ENCODE results near the gene ARHGAP24.

Gene ARHGAP24

DNA sequence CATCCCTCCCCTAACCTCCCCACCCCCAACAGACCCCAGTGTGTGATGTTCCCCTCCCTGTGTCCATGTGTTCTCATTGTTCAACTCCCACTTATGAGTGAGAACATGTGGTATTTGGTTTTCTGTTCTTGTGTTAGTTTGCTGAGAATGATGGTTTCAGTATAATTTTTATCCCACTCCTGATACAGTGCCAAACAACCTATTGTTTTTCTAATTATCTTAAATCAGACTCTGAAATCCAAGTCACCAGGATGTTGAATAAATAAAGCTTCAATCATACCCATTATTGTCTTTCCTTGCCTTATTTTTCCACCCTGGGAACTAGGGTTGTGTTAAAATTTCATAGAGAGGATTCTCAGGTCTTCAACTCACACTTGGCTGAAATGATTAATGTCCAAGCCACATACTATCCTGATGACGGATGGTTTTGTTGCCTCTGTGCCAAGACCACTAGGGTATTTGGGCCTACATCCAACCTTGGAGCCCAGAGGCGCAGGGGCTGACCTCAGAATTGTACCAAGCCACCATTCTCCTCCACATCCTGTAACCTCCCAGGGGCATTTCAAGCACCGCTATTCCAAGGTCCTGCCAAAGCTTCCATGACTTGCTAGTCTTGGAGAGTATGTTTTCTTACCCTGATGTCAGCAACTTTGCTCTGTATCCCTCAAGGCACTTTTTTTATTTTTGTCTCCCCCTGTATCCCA lies 332.4 kb downstream of the ARHGAP24 start:
- TF ChIP-seq POLR2AphosphoS5 (IDR thresholded peaks at IDR 0.05; ENCODE audit: low read depth, low read length) (no peak), SIN3A (IDR thresholded peaks at IDR 0.05; ENCODE audit: borderline replicate concordance, insufficient read depth, low read length) (no peak), FOXP2 (optimal IDR thresholded peaks at IDR 0.05; ENCODE audit: borderline replicate concordance, extremely low read depth, extremely low read length, insufficient read depth) (no peak), TAF1 (IDR thresholded peaks at IDR 0.05; ENCODE audit: borderline replicate concordance, insufficient read depth, low read length) (no peak)
- TF ChIP-seq, protein P1, sequence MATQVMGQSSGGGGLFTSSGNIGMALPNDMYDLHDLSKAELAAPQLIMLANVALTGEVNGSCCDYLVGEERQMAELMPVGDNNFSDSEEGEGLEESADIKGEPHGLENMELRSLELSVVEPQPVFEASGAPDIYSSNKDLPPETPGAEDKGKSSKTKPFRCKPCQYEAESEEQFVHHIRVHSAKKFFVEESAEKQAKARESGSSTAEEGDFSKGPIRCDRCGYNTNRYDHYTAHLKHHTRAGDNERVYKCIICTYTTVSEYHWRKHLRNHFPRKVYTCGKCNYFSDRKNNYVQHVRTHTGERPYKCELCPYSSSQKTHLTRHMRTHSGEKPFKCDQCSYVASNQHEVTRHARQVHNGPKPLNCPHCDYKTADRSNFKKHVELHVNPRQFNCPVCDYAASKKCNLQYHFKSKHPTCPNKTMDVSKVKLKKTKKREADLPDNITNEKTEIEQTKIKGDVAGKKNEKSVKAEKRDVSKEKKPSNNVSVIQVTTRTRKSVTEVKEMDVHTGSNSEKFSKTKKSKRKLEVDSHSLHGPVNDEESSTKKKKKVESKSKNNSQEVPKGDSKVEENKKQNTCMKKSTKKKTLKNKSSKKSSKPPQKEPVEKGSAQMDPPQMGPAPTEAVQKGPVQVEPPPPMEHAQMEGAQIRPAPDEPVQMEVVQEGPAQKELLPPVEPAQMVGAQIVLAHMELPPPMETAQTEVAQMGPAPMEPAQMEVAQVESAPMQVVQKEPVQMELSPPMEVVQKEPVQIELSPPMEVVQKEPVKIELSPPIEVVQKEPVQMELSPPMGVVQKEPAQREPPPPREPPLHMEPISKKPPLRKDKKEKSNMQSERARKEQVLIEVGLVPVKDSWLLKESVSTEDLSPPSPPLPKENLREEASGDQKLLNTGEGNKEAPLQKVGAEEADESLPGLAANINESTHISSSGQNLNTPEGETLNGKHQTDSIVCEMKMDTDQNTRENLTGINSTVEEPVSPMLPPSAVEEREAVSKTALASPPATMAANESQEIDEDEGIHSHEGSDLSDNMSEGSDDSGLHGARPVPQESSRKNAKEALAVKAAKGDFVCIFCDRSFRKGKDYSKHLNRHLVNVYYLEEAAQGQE (IDR thresholded peaks at IDR 0.05; ENCODE audit: insufficient read depth in 1 of 2, low read depth in 2 of 2, low read length in 2 of 2): no peak

DNA sequence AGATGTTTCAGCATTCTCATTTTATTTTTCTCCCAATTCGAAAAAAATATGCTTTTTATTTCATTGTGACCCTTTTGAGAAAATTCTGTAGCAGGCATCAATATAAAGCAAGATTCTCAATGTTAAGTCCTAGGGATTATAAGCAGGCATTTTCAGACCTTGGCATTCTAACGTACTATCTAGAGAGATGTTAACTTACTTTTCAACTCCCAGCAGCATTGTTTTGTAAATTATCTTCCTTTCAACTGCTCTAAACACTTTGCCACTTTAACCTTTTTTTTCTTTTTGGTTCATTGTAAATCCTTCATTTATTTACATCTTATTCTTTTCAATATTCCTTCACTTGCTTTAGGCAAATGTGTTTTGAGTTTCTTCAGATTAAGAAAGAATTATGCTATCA lies 333.2 kb downstream of the ARHGAP24 start:
- no peak for TF ChIP-seq TAF1 (IDR thresholded peaks at IDR 0.05; ENCODE audit: borderline replicate concordance, insufficient read depth, low read length)
- TF ChIP-seq, protein P1 (IDR thresholded peaks at IDR 0.05; ENCODE audit: insufficient read depth in 1 of 2, low read depth in 2 of 2, low read length in 2 of 2): no peak
- TF ChIP-seq SIN3A (IDR thresholded peaks at IDR 0.05; ENCODE audit: borderline replicate concordance, insufficient read depth, low read length): no peak
- TF ChIP-seq FOXP2 (optimal IDR thresholded peaks at IDR 0.05; ENCODE audit: borderline replicate concordance, extremely low read depth, extremely low read length, insufficient read depth): no peak
- TF ChIP-seq POLR2AphosphoS5 (IDR thresholded peaks at IDR 0.05; ENCODE audit: low read depth, low read length): no peak

DNA sequence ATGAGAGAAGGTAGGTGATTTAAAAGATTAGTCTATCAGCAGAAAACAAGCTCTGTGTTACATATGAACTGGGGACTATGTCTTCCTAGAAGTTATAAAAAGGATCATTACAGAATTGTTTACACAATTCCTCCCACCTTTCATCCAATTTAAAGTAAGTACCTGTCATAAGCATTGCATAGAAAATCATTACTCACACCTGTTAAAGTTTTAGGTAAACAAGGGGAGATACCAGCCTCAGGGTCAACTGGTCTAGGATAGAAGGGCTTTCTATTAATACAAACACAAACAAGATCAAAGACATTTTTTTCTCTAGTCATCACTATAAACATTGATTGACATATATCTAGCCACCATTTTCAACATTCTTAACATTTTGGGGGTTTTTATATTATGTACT lies 333.9 kb downstream of the ARHGAP24 start:
- TF ChIP-seq POLR2AphosphoS5 (IDR thresholded peaks at IDR 0.05; ENCODE audit: low read depth, low read length): no peak

DNA sequence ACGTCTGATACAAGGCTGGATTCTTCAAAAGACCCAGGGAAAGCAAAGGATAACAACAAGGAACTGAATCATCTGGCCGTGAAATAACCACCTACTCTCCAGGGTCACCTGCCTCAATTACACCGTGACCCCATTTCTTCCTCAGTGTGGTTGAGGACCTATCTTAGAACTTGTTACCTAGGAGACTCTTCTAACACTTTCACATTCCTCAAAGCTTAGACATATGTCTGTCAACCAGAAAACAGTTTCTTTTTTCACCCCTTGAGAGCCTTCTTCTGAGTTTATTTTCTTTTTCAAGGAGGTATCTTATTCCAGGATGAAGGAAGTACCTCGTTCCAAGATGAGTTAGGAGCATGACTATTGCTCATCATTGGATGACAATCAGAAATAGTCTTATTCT lies 337.8 kb downstream of the ARHGAP24 start:
- TF ChIP-seq FOXP2 (optimal IDR thresholded peaks at IDR 0.05; ENCODE audit: borderline replicate concordance, extremely low read depth, extremely low read length, insufficient read depth): no peak
- no peak for TF ChIP-seq SIN3A (IDR thresholded peaks at IDR 0.05; ENCODE audit: borderline replicate concordance, insufficient read depth, low read length)
- TF ChIP-seq POLR2AphosphoS5 (IDR thresholded peaks at IDR 0.05; ENCODE audit: low read depth, low read length): no peak
- TF ChIP-seq, protein P1 (IDR thresholded peaks at IDR 0.05; ENCODE audit: insufficient read depth in 1 of 2, low read depth in 2 of 2, low read length in 2 of 2): no peak
- no peak for TF ChIP-seq TAF1 (IDR thresholded peaks at IDR 0.05; ENCODE audit: borderline replicate concordance, insufficient read depth, low read length)

DNA sequence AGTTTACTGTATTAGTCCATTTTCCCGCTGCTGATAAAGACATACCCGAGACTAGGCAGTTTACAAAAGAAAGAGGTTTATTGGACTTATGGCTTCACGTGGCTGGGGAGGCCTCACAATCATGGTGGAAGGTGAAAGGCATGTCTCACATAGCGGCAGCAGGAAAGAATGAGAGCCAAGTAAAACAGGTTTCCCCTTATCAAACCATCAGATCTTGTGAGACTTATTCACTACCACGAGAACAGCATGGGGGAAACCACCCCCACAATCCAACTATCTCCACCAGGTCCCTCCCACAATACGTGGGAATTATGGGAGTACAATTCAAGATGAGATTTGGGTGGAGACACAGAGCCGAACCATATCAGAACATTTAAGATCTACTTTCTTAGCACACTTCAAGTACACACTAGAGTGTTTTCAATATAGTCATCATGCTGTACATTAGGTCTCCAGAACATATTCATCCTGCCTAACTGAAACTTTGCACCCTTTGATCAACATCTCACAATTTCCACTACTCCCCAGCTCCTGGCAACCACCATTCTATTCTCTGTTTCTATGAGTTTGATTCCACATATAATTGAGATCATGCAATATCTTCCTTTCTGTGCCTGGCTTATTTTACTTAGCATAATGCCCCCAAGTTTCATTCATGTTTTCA lies 341.0 kb downstream of the ARHGAP24 start:
- TF ChIP-seq TAF1 (IDR thresholded peaks at IDR 0.05; ENCODE audit: borderline replicate concordance, insufficient read depth, low read length) (no peak), POLR2AphosphoS5 (IDR thresholded peaks at IDR 0.05; ENCODE audit: low read depth, low read length) (no peak), SIN3A (IDR thresholded peaks at IDR 0.05; ENCODE audit: borderline replicate concordance, insufficient read depth, low read length) (no peak), FOXP2 (optimal IDR thresholded peaks at IDR 0.05; ENCODE audit: borderline replicate concordance, extremely low read depth, extremely low read length, insufficient read depth) (no peak)
- TF ChIP-seq, protein P1 (IDR thresholded peaks at IDR 0.05; ENCODE audit: insufficient read depth in 1 of 2, low read depth in 2 of 2, low read length in 2 of 2): no peak
